Measurements from ENCODE around the gene RTL9.

Gene RTL9

DNA sequence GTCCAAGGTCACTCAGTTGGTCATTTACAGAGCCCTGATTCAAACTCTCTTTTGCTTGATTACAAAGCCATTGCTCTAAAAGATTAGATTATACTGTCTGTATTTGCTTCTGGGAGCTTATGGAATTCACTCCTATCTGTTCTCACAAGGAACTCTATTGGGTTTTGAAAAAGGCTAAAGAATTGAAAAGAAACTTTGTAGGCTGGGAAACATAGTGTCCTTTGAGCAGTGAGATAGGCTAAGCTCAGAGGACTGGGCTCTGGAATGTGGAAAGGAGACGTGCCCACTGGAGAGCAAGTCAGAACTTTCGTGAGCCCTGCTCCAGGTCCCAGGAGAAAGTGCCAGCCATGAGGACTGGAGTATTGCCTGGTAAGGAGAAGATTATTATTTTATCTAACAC, at the start of gene RTL9:
TSS of gene RTL9 (plus strand) at position 301 of the 400 bp plus-strand sequence. CDS start 91,770 bp downstream, outside the sequence.
- H3K27ac ChIP-seq (ENCODE audit: low read length), result no peak within 1 kb of the TSS
- no peaks in the 10 kb centered on the region for H3K36me3 ChIP-seq (ENCODE audit: control insufficient read depth, low read depth, low read length)
- H3K9me3 ChIP-seq (ENCODE audit: control insufficient read depth, low read depth, low read length), result no peaks in the 10 kb centered on the region
- H3K4me1 ChIP-seq (ENCODE audit: control insufficient read depth, low read depth, low read length), result no peaks in the 10 kb centered on the region
- no peak within 1 kb of the TSS for H3K9ac ChIP-seq (ENCODE audit: low read length)
- H3K27me3 ChIP-seq (ENCODE audit: control insufficient read depth, insufficient read depth, low read length), result no peaks in the 10 kb centered on the region
- H3K4me3 ChIP-seq (ENCODE audit: low read length), result no peak within 1 kb of the TSS

DNA sequence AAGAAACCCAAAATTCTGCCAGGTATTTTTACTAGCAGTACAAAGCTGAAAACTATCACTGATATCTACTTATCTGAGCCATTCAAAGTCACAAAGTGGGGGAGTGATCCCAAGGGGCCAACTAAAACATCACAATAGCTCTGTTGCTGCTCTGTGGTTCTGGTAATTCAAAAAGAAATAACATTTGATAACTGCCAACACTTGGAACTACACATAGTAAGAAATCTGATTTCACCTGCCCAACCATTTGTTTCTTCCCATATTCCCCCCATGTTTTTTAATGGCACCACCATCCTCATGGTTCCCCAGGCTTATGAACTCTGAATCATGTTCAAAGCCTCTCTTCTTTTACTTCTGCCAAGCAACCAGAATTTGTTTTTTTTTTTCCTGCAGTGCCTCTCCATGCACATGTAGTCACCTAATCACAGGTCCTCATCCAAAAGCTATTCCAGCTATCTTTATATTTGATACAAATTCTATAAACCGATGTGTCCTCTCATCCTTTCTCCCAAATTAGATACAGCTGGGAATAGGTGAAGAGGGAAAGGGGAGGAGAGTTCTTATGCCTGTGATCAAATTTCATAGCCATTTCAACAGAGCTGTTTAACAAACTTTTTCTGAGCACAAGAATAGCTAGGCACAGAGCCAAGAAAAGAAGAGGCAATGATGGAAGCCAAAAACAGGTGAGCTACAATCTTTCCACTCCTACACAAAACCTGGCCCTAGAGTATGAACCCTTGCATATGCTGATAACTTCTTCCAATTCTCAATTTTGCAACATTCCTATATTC, 48.5 kb upstream of the RTL9 start:
- no peaks in the 10 kb centered on the region for H3K36me3 ChIP-seq (ENCODE audit: control insufficient read depth, low read depth, low read length)
- H3K4me3 ChIP-seq (ENCODE audit: low read length), result no peak overlapping the region
- no peaks in the 10 kb centered on the region for H3K27me3 ChIP-seq (ENCODE audit: control insufficient read depth, insufficient read depth, low read length)
- no peaks in the 10 kb centered on the region for H3K9me3 ChIP-seq (ENCODE audit: control insufficient read depth, low read depth, low read length)
- no peak overlapping the region for H3K9ac ChIP-seq (ENCODE audit: low read length)
- H3K27ac ChIP-seq (ENCODE audit: low read length), result no peak overlapping the region
- peaks cover 49% of the 10 kb centered on the region for H3K4me1 ChIP-seq (ENCODE audit: control insufficient read depth, low read depth, low read length)

- Histone ChIP-seq H3K4me3 (ENCODE audit: low read length) (no peak overlapping the region), H3K27me3 (ENCODE audit: control insufficient read depth, insufficient read depth, low read length) (no peaks in the 10 kb centered on the region), H3K27ac (ENCODE audit: low read length) (no peak overlapping the region), H3K4me1 (ENCODE audit: control insufficient read depth, low read depth, low read length) (peaks cover 49% of the 10 kb centered on the region), H3K9ac (ENCODE audit: low read length) (no peak overlapping the region), H3K36me3 (ENCODE audit: control insufficient read depth, low read depth, low read length) (no peaks in the 10 kb centered on the region), H3K9me3 (ENCODE audit: control insufficient read depth, low read depth, low read length) (no peaks in the 10 kb centered on the region)
Measured at GRCh38 chrX:110310896-110311295, 47.8 kb upstream of the RTL9 start.

DNA sequence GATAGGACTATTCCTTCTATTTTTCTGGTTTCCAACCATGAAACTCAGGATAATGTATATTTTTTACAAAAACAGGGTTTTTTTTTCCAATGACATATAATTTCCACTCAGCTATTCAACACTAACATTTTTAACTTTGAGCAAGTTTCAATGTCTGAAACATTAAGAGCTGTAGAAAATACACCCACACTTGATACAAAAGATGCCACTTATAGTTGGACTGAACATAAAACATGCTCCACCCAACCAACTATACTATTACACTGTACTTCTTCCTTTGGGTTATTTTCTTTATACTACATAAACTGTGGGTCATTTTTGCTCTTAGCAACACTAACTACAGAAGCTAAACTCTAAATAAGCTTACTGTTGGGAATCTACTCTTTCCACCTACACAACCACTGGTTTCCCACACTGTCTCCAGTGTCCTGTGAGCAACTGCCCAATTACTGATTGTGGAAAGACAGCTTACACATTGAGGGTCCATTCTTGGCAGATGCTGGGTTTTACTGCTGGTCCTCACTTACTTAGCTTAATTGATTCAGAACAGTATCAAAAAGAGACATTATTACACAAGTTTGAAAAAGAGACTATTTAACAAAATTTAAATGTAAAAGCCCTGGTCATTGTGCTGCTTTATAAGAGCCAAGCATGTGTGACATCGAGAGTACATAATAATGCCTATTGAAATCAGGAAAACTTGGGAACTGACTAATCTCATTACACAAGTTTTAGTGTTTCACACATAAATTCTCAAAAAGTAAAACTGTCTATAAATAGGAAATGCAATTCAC, 47.0 kb upstream of the RTL9 start:
- Histone ChIP-seq H3K9ac (ENCODE audit: low read length) (no peak overlapping the region), H3K36me3 (ENCODE audit: control insufficient read depth, low read depth, low read length) (no peaks in the 10 kb centered on the region), H3K4me3 (ENCODE audit: low read length) (no peak overlapping the region), H3K27me3 (ENCODE audit: control insufficient read depth, insufficient read depth, low read length) (no peaks in the 10 kb centered on the region), H3K9me3 (ENCODE audit: control insufficient read depth, low read depth, low read length) (no peaks in the 10 kb centered on the region), H3K4me1 (ENCODE audit: control insufficient read depth, low read depth, low read length) (peaks cover 49% of the 10 kb centered on the region), H3K27ac (ENCODE audit: low read length) (no peak overlapping the region)

DNA sequence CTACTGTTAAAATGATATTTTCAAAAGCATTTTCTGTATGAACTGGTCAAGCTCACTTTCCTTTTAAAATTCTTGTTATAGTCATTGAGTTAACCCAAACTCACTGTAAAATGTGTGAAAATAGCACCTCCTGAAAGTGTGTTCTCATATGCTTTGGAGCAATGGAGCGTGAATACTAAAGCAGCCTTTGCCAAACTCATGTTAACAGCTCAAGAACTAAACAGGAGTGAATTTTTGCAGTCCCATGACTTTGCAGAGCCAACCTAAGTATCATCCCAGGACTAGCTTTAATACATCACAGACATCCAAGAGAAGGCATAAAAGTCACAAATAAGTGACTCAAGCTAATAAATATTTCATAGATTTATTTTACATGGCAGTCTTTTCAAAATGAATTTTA, 43.1 kb upstream of the RTL9 start:
- H3K36me3 ChIP-seq (ENCODE audit: control insufficient read depth, low read depth, low read length), result no peaks in the 10 kb centered on the region
- no peaks in the 10 kb centered on the region for H3K9me3 ChIP-seq (ENCODE audit: control insufficient read depth, low read depth, low read length)
- H3K9ac ChIP-seq (ENCODE audit: low read length), result no peak overlapping the region
- peaks cover 42% of the 10 kb centered on the region for H3K4me1 ChIP-seq (ENCODE audit: control insufficient read depth, low read depth, low read length)
- no peak overlapping the region for H3K27ac ChIP-seq (ENCODE audit: low read length)
- peaks cover 9% of the 10 kb centered on the region for H3K27me3 ChIP-seq (ENCODE audit: control insufficient read depth, insufficient read depth, low read length)
- H3K4me3 ChIP-seq (ENCODE audit: low read length), result peak overlapping the region; percentile 90

DNA sequence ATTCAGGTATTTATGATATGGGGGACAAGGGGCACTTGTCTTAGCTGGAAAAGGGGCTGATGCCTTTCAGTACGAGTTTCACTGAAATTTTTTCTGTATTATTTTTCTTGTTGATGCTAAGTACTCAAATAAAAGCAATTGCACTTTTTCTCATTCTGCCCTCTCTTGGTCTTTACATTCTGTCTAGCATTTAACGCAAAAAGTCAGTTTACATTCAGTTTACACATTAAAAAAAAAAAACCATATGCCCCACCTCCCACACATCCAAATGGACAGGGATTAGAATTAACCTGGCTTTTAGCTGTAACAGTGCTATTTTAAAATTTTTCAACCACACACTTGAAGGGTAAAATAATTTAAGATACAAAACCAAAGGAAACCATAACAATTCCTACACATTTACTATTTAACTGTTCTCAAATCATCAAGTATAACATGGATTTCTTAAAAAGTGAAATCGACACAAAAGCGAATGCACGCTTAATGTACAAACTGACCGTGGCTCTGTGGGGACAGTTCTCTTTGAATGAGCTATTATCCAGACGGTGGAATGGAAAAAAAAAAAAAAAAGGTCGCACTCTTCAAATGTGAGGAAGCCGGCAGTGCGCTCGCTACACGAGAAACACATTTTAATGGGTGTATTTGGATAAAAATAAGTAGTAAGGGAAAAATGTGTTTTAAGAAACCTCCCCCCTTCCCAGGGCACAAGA, 42.1 kb upstream of the RTL9 start:
- Histone ChIP-seq H3K4me3 (ENCODE audit: low read length) (peak overlapping the region; percentile 90), H3K4me1 (ENCODE audit: control insufficient read depth, low read depth, low read length) (peaks cover 45% of the 10 kb centered on the region), H3K27me3 (ENCODE audit: control insufficient read depth, insufficient read depth, low read length) (peaks cover 9% of the 10 kb centered on the region), H3K27ac (ENCODE audit: low read length) (no peak overlapping the region), H3K9ac (ENCODE audit: low read length) (peak overlapping the region; percentile 70), H3K9me3 (ENCODE audit: control insufficient read depth, low read depth, low read length) (no peaks in the 10 kb centered on the region), H3K36me3 (ENCODE audit: control insufficient read depth, low read depth, low read length) (no peaks in the 10 kb centered on the region)

- peak overlapping the region; percentile 90 for H3K4me3 ChIP-seq (ENCODE audit: low read length)
- no peak overlapping the region for H3K27ac ChIP-seq (ENCODE audit: low read length)
- H3K4me1 ChIP-seq (ENCODE audit: control insufficient read depth, low read depth, low read length), result peaks cover 45% of the 10 kb centered on the region
Measured at GRCh38 chrX:110317061-110317819, 41.4 kb upstream of the RTL9 start.

GRCh38 chrX:110317820-110318663, 40.6 kb upstream of the RTL9 start, which contains the start of gene AMMECR1:
TSS of gene AMMECR1 (minus strand) at chrX:110318085. CDS start at chrX:110318071, 14 bp downstream.
- Histone ChIP-seq H3K9me3 (ENCODE audit: control insufficient read depth, low read depth, low read length) (no peaks in the 10 kb centered on the region), H3K27me3 (ENCODE audit: control insufficient read depth, insufficient read depth, low read length) (peaks cover 9% of the 10 kb centered on the region), H3K36me3 (ENCODE audit: control insufficient read depth, low read depth, low read length) (no peaks in the 10 kb centered on the region), H3K9ac (ENCODE audit: low read length) (peak within 1 kb of the TSS; percentile 85), H3K4me3 (ENCODE audit: low read length) (peak within 1 kb of the TSS; percentile 90), H3K4me1 (ENCODE audit: control insufficient read depth, low read depth, low read length) (peaks cover 44% of the 10 kb centered on the region), H3K27ac (ENCODE audit: low read length) (peak within 1 kb of the TSS; percentile 80)

More at GRCh38 chrX:110317061-110317819, 41.4 kb upstream of the RTL9 start:
- no peaks in the 10 kb centered on the region for H3K9me3 ChIP-seq (ENCODE audit: control insufficient read depth, low read depth, low read length)
- H3K9ac ChIP-seq (ENCODE audit: low read length), result peak overlapping the region; percentile 70
- H3K27me3 ChIP-seq (ENCODE audit: control insufficient read depth, insufficient read depth, low read length), result peaks cover 9% of the 10 kb centered on the region
- H3K36me3 ChIP-seq (ENCODE audit: control insufficient read depth, low read depth, low read length), result no peaks in the 10 kb centered on the region

- peak overlapping the region; percentile 85 for H3K9ac ChIP-seq (ENCODE audit: low read length)
- H3K4me1 ChIP-seq (ENCODE audit: control insufficient read depth, low read depth, low read length), result peaks cover 38% of the 10 kb centered on the region
- peak overlapping the region; percentile 80 for H3K27ac ChIP-seq (ENCODE audit: low read length)
- H3K4me3 ChIP-seq (ENCODE audit: low read length), result peak overlapping the region; percentile 77
- no peaks in the 10 kb centered on the region for H3K9me3 ChIP-seq (ENCODE audit: control insufficient read depth, low read depth, low read length)
- no peaks in the 10 kb centered on the region for H3K36me3 ChIP-seq (ENCODE audit: control insufficient read depth, low read depth, low read length)
- H3K27me3 ChIP-seq (ENCODE audit: control insufficient read depth, insufficient read depth, low read length), result peaks cover 9% of the 10 kb centered on the region
Measured at GRCh38 chrX:110318664-110318968, 40.0 kb upstream of the RTL9 start.

- peak overlapping the region; percentile 34 for H3K9ac ChIP-seq (ENCODE audit: low read length)
- peaks cover 9% of the 10 kb centered on the region for H3K27me3 ChIP-seq (ENCODE audit: control insufficient read depth, insufficient read depth, low read length)
- H3K4me1 ChIP-seq (ENCODE audit: control insufficient read depth, low read depth, low read length), result peaks cover 30% of the 10 kb centered on the region
- H3K4me3 ChIP-seq (ENCODE audit: low read length), result no peak overlapping the region
- no peaks in the 10 kb centered on the region for H3K36me3 ChIP-seq (ENCODE audit: control insufficient read depth, low read depth, low read length)
- H3K27ac ChIP-seq (ENCODE audit: low read length), result peak overlapping the region; percentile 14
- H3K9me3 ChIP-seq (ENCODE audit: control insufficient read depth, low read depth, low read length), result no peaks in the 10 kb centered on the region
Measured at GRCh38 chrX:110320381-110320987, 38.2 kb upstream of the RTL9 start.

Measured in iPS-18a (cell line).